Posterior vena cava (tissue), 2 donors: Measurements from ENCODE around the gene CDHR2. TPM values are rescaled to one million over a fixed set of nuclear protein-coding genes. Genes with fewer than 3 reads are reported as not detected.
A peak's percentile ranks its signal among the peaks of the same experiment; 100 is the strongest.
"Not testable (repeated sequence)": the region's sequence is repeated elsewhere in the genome, so short reads cannot be mapped to it uniquely, and the experiment has no call there.

Experiments
- DNase-seq: peaks from one replicate; pipeline ENCODE4 v3.0.0-alpha.2; 2020; ENCODE audit warnings: low spot score
- intact Hi-C, 2 donors: fragments of 100-400 bp; cut with DNase I; formaldehyde crosslinking; loops; one replicate each; pipeline versions ENCODE4 v1.14.1 to v1.14.2; 2022 to 2023
- total RNA-seq, 2 donors: library from RNA; stranded (reverse); fragmentation: NEBNext Ultra II Directional; extraction: Animal tissue kit (Norgen Biotek cat#: 25700); gene quantifications; one replicate each; pipeline ENCODE4 v1.2.1, GENCODE V29; 2021
- donor health status: DM: yes; HTN: yes; CAD: no.
- donor health status: DM: yes; HTN: yes; CAD: no.

Gene CDHR2
- total RNA-seq, 2 donors from 2014 or later = 0.14 TPM; not detected in 1

- intact Hi-C loops = loop anchor here (5.0 to 10.0 kb wide), 2 partner anchors 93 to 495 kb away; partner anchors contain the start of gene FAF2 (in 2 of the 2)
- DNase-seq = peak; percentile 99
Observed at GRCh38 chr5:176537554-176538229, 11.4 kb upstream of the CDHR2 start.

- intact Hi-C loops = loop anchor here (5.0 to 10.0 kb wide), 2 partner anchors 94 to 494 kb away; partner anchors contain the start of gene FAF2 (in 2 of the 2)
- DNase-seq = no peak
Observed at GRCh38 chr5:176538230-176538988, 10.7 kb upstream of the CDHR2 start.

GRCh38 chr5:176538989-176539384, 10.2 kb upstream of the CDHR2 start:
- no peak for DNase-seq
- intact Hi-C loops = loop anchor here (5.0 to 10.0 kb wide), 2 partner anchors 94 to 493 kb away; partner anchors contain the start of gene FAF2 (in 2 of the 2)

- DNase-seq = no peak
- intact Hi-C loops = loop anchor here in 1 of 2 donors (10.0 kb wide), 1 partner anchor 126 kb away; the partner anchor contains the start of gene CLTB
Observed at GRCh38 chr5:176540476-176540899, 8.7 kb upstream of the CDHR2 start.

- intact Hi-C loops = loop anchor here in 1 of 2 donors (10.0 kb wide), 1 partner anchor 126 kb away; the partner anchor contains the start of gene CLTB
- DNase-seq = no peak
Observed at GRCh38 chr5:176540956-176541337, 8.2 kb upstream of the CDHR2 start.

- DNase-seq = no peak
- intact Hi-C loops = loop anchor here in 1 of 2 donors (10.0 kb wide), 1 partner anchor 127 kb away; the partner anchor contains the start of gene CLTB
Observed at GRCh38 chr5:176541338-176542134, 7.6 kb upstream of the CDHR2 start.

- intact Hi-C loops = loop anchor here in 1 of 2 donors (10.0 kb wide), 1 partner anchor 127 kb away; the partner anchor contains the start of gene CLTB
Observed at GRCh38 chr5:176542135-176542595, 7.0 kb upstream of the CDHR2 start.

GRCh38 chr5:176542596-176543427, 6.3 kb upstream of the CDHR2 start:
- DNase-seq = no peak
- intact Hi-C loops = loop anchor here in 1 of 2 donors (10.0 kb wide), 1 partner anchor 128 kb away; the partner anchor contains the start of gene CLTB

More at GRCh38 chr5:176542135-176542595, 7.0 kb upstream of the CDHR2 start:
- DNase-seq = no peak

- DNase-seq = peak; percentile 91
- intact Hi-C loops = loop anchor here in 1 of 2 donors (10.0 kb wide), 1 partner anchor 129 kb away; the partner anchor contains the start of gene CLTB
Observed at GRCh38 chr5:176543428-176544182, 5.5 kb upstream of the CDHR2 start.

GRCh38 chr5:176545388-176545736, 3.8 kb upstream of the CDHR2 start:
- intact Hi-C loops = loop anchor here in 1 of 2 donors (10.0 kb wide), 1 partner anchor 131 kb away; the partner anchor contains the start of gene CLTB
- no peak for DNase-seq

- intact Hi-C loops = loop anchor here in 1 of 2 donors (10.0 kb wide), 1 partner anchor 131 kb away; the partner anchor contains the start of gene CLTB
- no peak for DNase-seq
Observed at GRCh38 chr5:176545737-176546509, 3.2 kb upstream of the CDHR2 start.

GRCh38 chr5:176547802-176548201, 1.3 kb upstream of the CDHR2 start:
- intact Hi-C loops = loop anchor here in 1 of 2 donors (10.0 kb wide), 1 partner anchor 133 kb away; the partner anchor contains the start of gene CLTB
- no peak for DNase-seq

- intact Hi-C loops = loop anchor here (5.0 to 10.0 kb wide), 3 partner anchors 77 to 1577 kb away; partner anchors contain the start of gene CLTB (in 1 of the 2)
- DNase-seq = no peak
Observed at GRCh38 chr5:176549871-176550270, 729 bp downstream of the CDHR2 start.

- DNase-seq = no peak
- intact Hi-C loops = loop anchor here (5.0 kb wide), 2 partner anchors 77 to 1577 kb away; no protein-coding TSS in a partner anchor
Observed at GRCh38 chr5:176550275-176550831, 1.2 kb downstream of the CDHR2 start.

GRCh38 chr5:176550937-176551336, 1.8 kb downstream of the CDHR2 start:
- intact Hi-C loops = loop anchor here (5.0 kb wide), 2 partner anchors 76 to 1576 kb away; no protein-coding TSS in a partner anchor

More at GRCh38 chr5:176550937-176551336, 1.8 kb downstream of the CDHR2 start:
- not testable (repeated sequence) for DNase-seq
